Peyer's patch (tissue), 4 donors: ENCODE data around the gene RUNX1. TPM values are rescaled to one million over a fixed set of nuclear protein-coding genes. Genes with fewer than 3 reads are reported as not detected.

Experiments used
- DNase-seq, 3 donors: peaks; one replicate each; pipeline ENCODE4 v3.0.0-alpha.2; 2017 to 2019
- H3K27ac ChIP-seq, 4 donors: fragments of 200-600 bp; sonication (generic); one replicate each; pipeline ENCODE4 v1.5.1; 2016 to 2019
- H3K27me3 ChIP-seq, 2 donors: fragments of 200-600 bp; sonication (generic); one replicate each; pipeline ENCODE4 v1.5.1; 2019
- H3K36me3 ChIP-seq, 3 donors: fragments of 200-600 bp; sonication (generic); one replicate each; pipeline ENCODE4 v1.5.1; 2016 to 2019
- H3K4me1 ChIP-seq, 4 donors: fragments of 200-600 bp; sonication (generic); one replicate each; pipeline ENCODE4 v1.5.1; 2016 to 2019
- H3K4me3 ChIP-seq, 4 donors: fragments of 200-600 bp; sonication (generic); 1 replicate in 3 of 4; 2 replicates in 1 of 4; pipeline ENCODE4 v1.5.1; 2016 to 2019; ENCODE audit warnings: mild to moderate bottlenecking in 1 of 4
- H3K9me3 ChIP-seq, 4 donors: fragments of 200-600 bp; sonication (generic); one replicate each; pipeline ENCODE4 v1.5.1; 2016 to 2019; ENCODE audit warnings: mild to moderate bottlenecking in 1 of 4
- POLR2A ChIP-seq, 2 donors: fragments of 450-650 bp; IDR thresholded peaks; one replicate each; pipeline ENCODE4 v1.5.1; 2017; ENCODE audit warnings: antibody characterized with exemption in 2 of 2, mild to moderate bottlenecking in 2 of 2, moderate library complexity in 2 of 2
- total RNA-seq, 4 donors: library from RNA; depleted of rRNA; stranded (reverse); fragments of >200 nt; gene quantifications; one replicate each; pipeline ENCODE4 v1.1.0, GENCODE V29; 2016
- TF ChIP-seq, protein P1 (sequence below), 6 experiments: fragments of 450-650 bp in 4 of 6; fragments of 200-600 bp in 2 of 6; sonication (generic) in 1 of 6; IDR thresholded peaks; one replicate each; pipeline ENCODE4 v1.5.1; 2017 to 2019; ENCODE audit warnings: antibody characterized with exemption in 6 of 6, mild to moderate bottlenecking in 3 of 6, moderate library complexity in 1 of 6

RUNX1 gene
- total RNA-seq, 4 donors from 2014 or later: 15.1 to 80.9 (median 24.1) TPM

DNA sequence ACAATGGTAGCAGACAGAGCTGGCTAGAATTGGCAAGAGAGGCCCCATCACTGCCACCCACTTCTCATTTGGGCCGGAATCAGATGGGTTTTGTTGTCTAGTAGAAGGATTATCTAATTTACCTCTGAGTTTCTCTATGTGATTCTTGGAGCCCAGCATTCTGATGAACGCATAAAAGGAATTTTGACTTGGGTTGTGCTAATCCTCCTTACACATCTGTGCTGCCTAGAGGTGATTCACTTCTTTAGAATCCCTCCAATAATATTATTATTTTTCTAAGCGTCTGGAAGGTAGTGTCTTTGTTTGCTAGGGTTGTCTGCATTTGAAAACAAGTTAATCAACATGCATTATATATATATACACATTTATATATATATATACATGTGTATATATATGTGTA lies 118.1 kb downstream of the RUNX1 start:
- Histone ChIP-seq H3K9me3 (no peaks in the 10 kb centered on the region), H3K4me3 (no peak overlapping the region), H3K27ac (no peak overlapping the region), H3K27me3 (no peaks in the 10 kb centered on the region), H3K4me1 (peaks cover 0 to 6% (median 2%) of the 10 kb centered on the region in 4 donors), H3K36me3 (no peaks in the 10 kb centered on the region)
- DNase-seq: no peak
- TF ChIP-seq, protein P1, sequence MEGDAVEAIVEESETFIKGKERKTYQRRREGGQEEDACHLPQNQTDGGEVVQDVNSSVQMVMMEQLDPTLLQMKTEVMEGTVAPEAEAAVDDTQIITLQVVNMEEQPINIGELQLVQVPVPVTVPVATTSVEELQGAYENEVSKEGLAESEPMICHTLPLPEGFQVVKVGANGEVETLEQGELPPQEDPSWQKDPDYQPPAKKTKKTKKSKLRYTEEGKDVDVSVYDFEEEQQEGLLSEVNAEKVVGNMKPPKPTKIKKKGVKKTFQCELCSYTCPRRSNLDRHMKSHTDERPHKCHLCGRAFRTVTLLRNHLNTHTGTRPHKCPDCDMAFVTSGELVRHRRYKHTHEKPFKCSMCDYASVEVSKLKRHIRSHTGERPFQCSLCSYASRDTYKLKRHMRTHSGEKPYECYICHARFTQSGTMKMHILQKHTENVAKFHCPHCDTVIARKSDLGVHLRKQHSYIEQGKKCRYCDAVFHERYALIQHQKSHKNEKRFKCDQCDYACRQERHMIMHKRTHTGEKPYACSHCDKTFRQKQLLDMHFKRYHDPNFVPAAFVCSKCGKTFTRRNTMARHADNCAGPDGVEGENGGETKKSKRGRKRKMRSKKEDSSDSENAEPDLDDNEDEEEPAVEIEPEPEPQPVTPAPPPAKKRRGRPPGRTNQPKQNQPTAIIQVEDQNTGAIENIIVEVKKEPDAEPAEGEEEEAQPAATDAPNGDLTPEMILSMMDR (IDR thresholded peaks at IDR 0.05): no peak
- TF ChIP-seq POLR2A (IDR thresholded peaks at IDR 0.05): no peak

DNA sequence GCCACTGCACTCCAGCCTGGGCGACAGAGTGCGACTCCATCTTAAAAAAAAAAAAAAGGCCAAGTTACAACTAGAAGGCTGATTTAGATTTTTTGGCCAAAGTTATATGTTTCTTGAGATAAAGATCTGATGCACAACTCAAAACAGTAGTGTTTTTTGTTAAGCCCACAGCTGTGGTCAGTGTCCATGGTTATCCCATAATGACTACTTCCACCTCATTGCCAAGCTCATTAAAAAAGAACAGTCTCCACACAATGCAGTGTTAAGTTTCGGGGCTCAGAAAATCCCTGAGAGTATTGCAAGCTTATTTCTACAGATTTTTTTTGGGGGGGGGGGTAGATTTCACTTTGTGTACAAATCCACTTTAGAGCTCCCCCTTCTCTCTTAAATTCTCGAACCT lies 120.5 kb downstream of the RUNX1 start:
- Histone ChIP-seq H3K27ac (no peak overlapping the region), H3K9me3 (no peaks in the 10 kb centered on the region), H3K27me3 (no peaks in the 10 kb centered on the region), H3K36me3 (no peaks in the 10 kb centered on the region), H3K4me3 (no peak overlapping the region), H3K4me1 (peaks cover 0 to 3% (median 1%) of the 10 kb centered on the region in 4 donors)
- no peak for DNase-seq
- TF ChIP-seq, protein P1 (IDR thresholded peaks at IDR 0.05): no peak
- TF ChIP-seq POLR2A (IDR thresholded peaks at IDR 0.05): no peak

DNA sequence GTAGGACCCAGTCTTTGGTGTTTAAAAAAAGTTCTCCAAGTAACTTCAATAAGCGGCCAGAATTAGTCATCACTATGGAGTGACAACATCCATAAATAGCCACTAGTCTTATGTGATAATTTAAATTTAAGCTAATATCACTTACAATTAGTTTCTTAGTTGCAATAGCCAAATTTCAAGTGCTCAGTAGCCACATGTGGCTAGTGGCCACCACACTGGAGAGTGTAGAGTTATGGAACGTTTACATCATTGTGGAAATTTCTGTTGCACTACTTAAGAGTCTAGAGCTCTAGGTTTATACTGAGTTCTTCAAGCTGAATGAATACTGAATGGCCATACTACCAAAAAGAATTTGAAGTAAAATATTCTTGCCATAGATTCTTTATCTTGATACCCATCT lies 121.1 kb downstream of the RUNX1 start:
- TF ChIP-seq POLR2A (IDR thresholded peaks at IDR 0.05): no peak
- TF ChIP-seq, protein P1 (IDR thresholded peaks at IDR 0.05): no peak

GRCh38 chr21:34926803-34927467 lies 122.2 kb downstream of the RUNX1 start:
- peak in 1 of 3 donors; percentile 78 for DNase-seq
- H3K9me3 ChIP-seq: no peaks in the 10 kb centered on the region
- H3K36me3 ChIP-seq: no peaks in the 10 kb centered on the region
- no peaks in the 10 kb centered on the region for H3K27me3 ChIP-seq
- H3K27ac ChIP-seq: no peak overlapping the region
- H3K4me3 ChIP-seq: no peak overlapping the region
- no peaks in the 10 kb centered on the region for H3K4me1 ChIP-seq
- TF ChIP-seq, protein P1 (IDR thresholded peaks at IDR 0.05): peak in 3 of 6 experiments; percentile 24 to 34 (median 27)
- no peak for TF ChIP-seq POLR2A (IDR thresholded peaks at IDR 0.05)

More for the DNA sequence above, 121.1 kb downstream of the RUNX1 start:
- no peaks in the 10 kb centered on the region for H3K9me3 ChIP-seq
- no peaks in the 10 kb centered on the region for H3K4me1 ChIP-seq
- H3K27me3 ChIP-seq: no peaks in the 10 kb centered on the region
- H3K27ac ChIP-seq: no peak overlapping the region
- no peak for DNase-seq
- H3K36me3 ChIP-seq: no peaks in the 10 kb centered on the region
- no peak overlapping the region for H3K4me3 ChIP-seq

DNA sequence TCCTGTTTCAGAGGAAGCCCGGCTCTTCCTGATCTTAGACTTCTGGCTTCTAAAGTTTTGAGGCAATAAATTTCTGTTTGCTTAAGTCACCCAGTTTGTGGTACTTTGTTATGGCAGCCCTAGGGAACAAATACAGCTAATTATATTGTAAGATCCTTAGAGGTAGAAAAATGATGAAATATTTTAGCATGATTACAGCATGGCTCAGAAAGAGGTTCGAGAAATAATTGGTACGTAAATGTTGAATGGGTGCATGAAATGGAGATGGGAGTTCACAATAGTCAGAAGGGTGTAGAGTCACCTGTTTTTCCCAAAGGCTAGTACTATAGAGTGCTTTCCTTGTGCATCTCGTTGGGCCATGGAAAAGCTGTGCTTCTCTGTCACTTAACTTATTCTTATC lies 123.5 kb downstream of the RUNX1 start:
- Histone ChIP-seq H3K27me3 (no peaks in the 10 kb centered on the region), H3K36me3 (no peaks in the 10 kb centered on the region), H3K4me1 (no peaks in the 10 kb centered on the region), H3K4me3 (no peak overlapping the region), H3K27ac (no peak overlapping the region), H3K9me3 (no peaks in the 10 kb centered on the region)
- DNase-seq: no peak
- TF ChIP-seq, protein P1 (IDR thresholded peaks at IDR 0.05): no peak
- no peak for TF ChIP-seq POLR2A (IDR thresholded peaks at IDR 0.05)
